Esophagus (tissue), 2 donors: Measurements from ENCODE around the gene OR2T8. TPM values are rescaled to one million over a fixed set of nuclear protein-coding genes. Genes with fewer than 3 reads are reported as not detected.

Source experiments
- H3K27ac ChIP-seq, 2 donors: one replicate each; pipeline ENCODE4 v1.5.1; 2013; ENCODE audit warnings: low read depth in 2 of 2, mild to moderate bottlenecking in 2 of 2, inconsistent platforms in 1 of 2, low read length in 1 of 2, moderate library complexity in 1 of 2
- H3K27me3 ChIP-seq, 2 donors: one replicate each; pipeline ENCODE4 v1.6.1; 2013; ENCODE audit warnings: low read length in 2 of 2, control low read depth in 1 of 2, mild to moderate bottlenecking in 1 of 2; ENCODE audit not compliant: insufficient read depth in 2 of 2, control insufficient read depth in 1 of 2
- H3K36me3 ChIP-seq, 2 donors: one replicate each; pipeline ENCODE4 v1.6.1; 2013; ENCODE audit warnings: low read length in 1 of 2; ENCODE audit not compliant: control insufficient read depth in 2 of 2, insufficient read depth in 2 of 2
- H3K4me1 ChIP-seq, 2 donors: one replicate each; pipeline ENCODE4 v1.6.1; 2013; ENCODE audit warnings: low read length in 1 of 2; ENCODE audit not compliant: control insufficient read depth in 2 of 2, insufficient read depth in 2 of 2
- H3K4me3 ChIP-seq, 2 donors: one replicate each; pipeline ENCODE4 v1.5.1; 2013; ENCODE audit warnings: low read length in 2 of 2, mild to moderate bottlenecking in 2 of 2, low read depth in 1 of 2, moderate library complexity in 1 of 2
- H3K9me3 ChIP-seq, 2 donors: one replicate each; pipeline ENCODE4 v1.6.1; 2013; ENCODE audit warnings: mild to moderate bottlenecking in 2 of 2, low read depth in 1 of 2, low read length in 1 of 2, moderate library complexity in 1 of 2; ENCODE audit not compliant: control insufficient read depth in 2 of 2, insufficient read depth in 1 of 2
- WGBS, 2 donors: extraction: QIAGEN DNeasy Blood & Tissue Kit; methylation state at CpG; one replicate each; pipeline ENCODE4 v1.1.7; 2013; 5-methylcytosine and 5-hydroxymethylcytosine counted together
- polyA plus RNA-seq, 2 donors: library from polyadenylated mRNA; stranded (reverse); fragments of 200-250 nt; gene quantifications; one replicate each; pipeline ENCODE4 v1.2.3, GENCODE V29; 2013
- donor health status: healthy with polysubstance abuse.
- donor health status: Bipolar disorder and iron deficiency.

OR2T8 gene
- polyA plus RNA-seq, 2 donors = not detected

DNA sequence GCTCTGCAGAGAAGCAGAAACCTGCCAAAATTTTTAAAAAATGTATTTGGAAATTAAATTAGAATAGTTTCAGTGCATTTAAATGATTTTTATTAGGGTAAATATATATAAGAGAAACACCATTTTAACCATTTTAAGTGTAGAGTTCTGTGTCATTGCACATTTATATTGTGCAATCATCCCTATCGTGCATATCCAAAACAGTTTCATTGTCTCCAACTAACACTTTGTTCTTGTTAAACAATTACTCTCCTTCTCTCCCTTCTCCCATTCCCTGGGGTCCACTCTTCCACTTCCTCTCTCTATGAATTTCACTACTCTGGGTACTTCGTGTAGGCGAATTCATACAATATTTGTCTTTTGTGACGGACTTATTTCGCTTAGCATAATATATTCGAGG, 22.6 kb downstream of the OR2T8 start:
- H3K4me3 ChIP-seq = no peak overlapping the region
- H3K27me3 ChIP-seq = no peaks in the 10 kb centered on the region
- no peaks in the 10 kb centered on the region for H3K4me1 ChIP-seq
- WGBS, 2 donors = 76 to 79% methylated on average over 6 of the region's 6 CpGs
- H3K36me3 ChIP-seq = no peaks in the 10 kb centered on the region
- no peak overlapping the region for H3K27ac ChIP-seq
- no peaks in the 10 kb centered on the region for H3K9me3 ChIP-seq

DNA sequence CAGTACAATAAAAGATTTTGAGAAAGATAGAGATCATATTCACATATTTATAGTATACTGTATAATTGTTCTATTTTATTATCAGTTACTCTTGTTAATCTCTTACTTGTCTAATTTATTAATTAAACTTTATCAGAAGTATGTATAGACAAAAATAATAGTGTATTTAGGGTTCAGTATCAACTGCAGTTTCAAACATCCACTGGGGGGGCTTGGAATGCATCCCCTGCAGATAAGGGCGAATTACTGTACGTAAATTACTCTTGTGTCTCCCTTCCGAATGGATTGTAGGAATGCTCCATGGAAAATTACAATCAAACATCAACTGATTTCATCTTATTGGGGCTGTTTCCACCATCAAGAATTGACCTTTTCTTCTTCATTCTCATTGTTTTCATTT, 28.5 kb downstream of the OR2T8 start, which contains the start of gene OR2L8:
Gene OR2L8, plus strand, starts transcription at position 301 of the 400 bp plus-strand sequence. Its CDS starts 0 bp downstream, at position 301.
- Histone ChIP-seq H3K27me3 (no peaks in the 10 kb centered on the region), H3K4me3 (no peak within 1 kb of the TSS), H3K4me1 (no peaks in the 10 kb centered on the region), H3K9me3 (no peaks in the 10 kb centered on the region), H3K36me3 (no peaks in the 10 kb centered on the region), H3K27ac (no peak within 1 kb of the TSS)
- 84 to 86% methylated on average over 3 of the region's 3 CpGs for WGBS, 2 donors

DNA sequence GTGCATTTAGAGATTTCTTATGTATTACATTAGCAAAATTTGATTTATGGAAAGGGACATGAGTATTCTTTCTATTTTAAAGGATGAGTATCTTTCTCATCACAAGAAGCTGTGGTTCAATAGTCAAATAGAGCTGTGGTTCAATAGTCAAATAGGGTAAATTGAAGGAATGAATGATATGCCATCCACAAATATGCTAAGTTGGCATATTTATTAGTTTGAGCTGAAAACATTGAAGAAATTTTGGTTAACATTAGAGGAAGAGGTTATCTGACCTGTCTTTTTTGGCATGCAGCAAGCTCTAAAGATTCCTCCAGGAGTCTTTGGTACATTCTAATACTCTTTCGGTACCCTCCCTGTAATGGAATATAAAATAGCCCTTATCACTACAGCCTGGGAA, 33.4 kb downstream of the OR2T8 start:
- H3K27me3 ChIP-seq = no peaks in the 10 kb centered on the region
- no peak overlapping the region for H3K4me3 ChIP-seq
- no peaks in the 10 kb centered on the region for H3K4me1 ChIP-seq
- 91 to 93% methylated on average over 1 of the region's 1 CpG for WGBS, 2 donors
- H3K36me3 ChIP-seq = no peaks in the 10 kb centered on the region
- H3K9me3 ChIP-seq = no peaks in the 10 kb centered on the region
- no peak overlapping the region for H3K27ac ChIP-seq

DNA sequence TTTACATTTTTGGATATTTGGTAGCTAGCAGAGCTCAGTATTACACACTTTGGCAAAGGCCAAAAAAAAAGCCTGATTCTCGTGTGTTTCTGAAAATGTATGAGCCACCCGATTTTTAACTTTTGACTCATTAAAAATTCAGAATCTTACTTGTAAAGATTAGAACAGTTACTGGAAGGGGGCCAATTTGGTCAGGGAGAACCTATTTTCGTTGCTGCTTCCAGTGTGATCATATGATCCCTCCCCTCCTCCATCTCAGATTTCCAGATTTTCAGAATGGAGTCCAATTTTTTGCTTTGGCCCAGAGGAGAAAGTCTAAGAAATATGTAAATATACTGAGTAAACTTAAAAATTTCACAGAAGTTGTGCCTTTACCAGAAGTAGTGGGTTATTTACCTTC, 41.7 kb downstream of the OR2T8 start:
- no peaks in the 10 kb centered on the region for H3K4me1 ChIP-seq
- 15 to 20% methylated on average over 3 of the region's 3 CpGs for WGBS, 2 donors
- H3K4me3 ChIP-seq = no peak overlapping the region
- H3K27ac ChIP-seq = no peak overlapping the region
- no peaks in the 10 kb centered on the region for H3K9me3 ChIP-seq
- no peaks in the 10 kb centered on the region for H3K27me3 ChIP-seq
- H3K36me3 ChIP-seq = no peaks in the 10 kb centered on the region

DNA sequence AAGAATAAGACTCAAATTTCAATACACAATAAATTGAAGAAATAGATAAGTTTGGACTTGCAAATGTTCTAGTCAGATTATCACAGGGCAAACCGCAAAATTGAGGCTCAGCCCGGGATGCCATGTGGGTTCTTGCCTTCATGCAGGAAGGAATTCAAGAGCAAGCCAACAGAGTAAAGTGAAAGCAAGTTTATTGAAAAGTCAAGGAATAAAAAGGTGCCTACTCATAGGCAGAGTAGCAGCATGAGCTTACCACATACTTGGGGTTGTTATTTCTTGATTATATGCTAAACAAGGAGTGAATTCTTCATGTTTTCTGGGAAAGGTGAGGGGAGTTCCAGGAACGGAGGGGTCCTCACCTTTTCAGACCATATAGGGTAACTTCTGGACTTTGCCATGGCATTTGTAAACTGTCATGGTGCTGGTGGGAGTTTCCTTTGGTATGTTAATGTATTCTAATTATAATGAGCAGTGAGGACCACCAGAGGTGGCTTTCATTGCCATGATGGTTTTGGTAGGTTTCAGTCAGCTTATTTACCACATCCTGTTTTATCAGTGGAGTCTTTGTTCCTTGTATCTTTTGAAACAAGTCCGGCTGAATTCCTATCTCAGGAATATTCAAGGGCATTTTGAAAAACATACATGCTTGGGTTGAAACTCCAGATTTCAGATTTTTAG, 43.0 kb downstream of the OR2T8 start:
- Histone ChIP-seq H3K36me3 (no peaks in the 10 kb centered on the region), H3K27ac (no peak overlapping the region), H3K4me1 (no peaks in the 10 kb centered on the region), H3K9me3 (no peaks in the 10 kb centered on the region), H3K27me3 (no peaks in the 10 kb centered on the region), H3K4me3 (no peak overlapping the region)
- 56 to 64% methylated on average over 4 of the region's 4 CpGs for WGBS, 2 donors

DNA sequence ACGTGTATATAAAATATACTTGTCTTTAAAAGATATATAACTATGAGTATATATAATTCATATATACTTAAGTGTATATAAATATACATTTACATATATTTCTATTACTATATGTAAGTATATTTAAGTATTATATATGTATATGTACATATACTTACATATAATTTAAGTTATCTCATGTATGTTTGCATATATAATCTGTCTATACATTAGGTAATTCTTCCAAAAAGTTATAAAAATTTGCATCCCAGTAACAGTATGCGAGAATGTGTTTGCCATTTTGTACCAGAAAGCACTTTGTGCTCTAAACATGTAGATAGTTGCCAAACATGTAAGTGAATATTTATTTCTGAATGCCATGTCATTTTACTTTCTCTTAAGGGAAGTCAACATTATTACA, 44.9 kb downstream of the OR2T8 start, which contains the start of gene OR2AK2:
Gene OR2AK2, plus strand, starts transcription at position 301 of the 400 bp plus-strand sequence. CDS start 144 bp downstream, outside the sequence.
- Histone ChIP-seq H3K27me3 (no peaks in the 10 kb centered on the region), H3K27ac (no peak within 1 kb of the TSS), H3K4me3 (no peak within 1 kb of the TSS), H3K4me1 (no peaks in the 10 kb centered on the region), H3K36me3 (no peaks in the 10 kb centered on the region), H3K9me3 (no peaks in the 10 kb centered on the region)
- WGBS, 2 donors = 80 to 85% methylated on average over 2 of the region's 2 CpGs

DNA sequence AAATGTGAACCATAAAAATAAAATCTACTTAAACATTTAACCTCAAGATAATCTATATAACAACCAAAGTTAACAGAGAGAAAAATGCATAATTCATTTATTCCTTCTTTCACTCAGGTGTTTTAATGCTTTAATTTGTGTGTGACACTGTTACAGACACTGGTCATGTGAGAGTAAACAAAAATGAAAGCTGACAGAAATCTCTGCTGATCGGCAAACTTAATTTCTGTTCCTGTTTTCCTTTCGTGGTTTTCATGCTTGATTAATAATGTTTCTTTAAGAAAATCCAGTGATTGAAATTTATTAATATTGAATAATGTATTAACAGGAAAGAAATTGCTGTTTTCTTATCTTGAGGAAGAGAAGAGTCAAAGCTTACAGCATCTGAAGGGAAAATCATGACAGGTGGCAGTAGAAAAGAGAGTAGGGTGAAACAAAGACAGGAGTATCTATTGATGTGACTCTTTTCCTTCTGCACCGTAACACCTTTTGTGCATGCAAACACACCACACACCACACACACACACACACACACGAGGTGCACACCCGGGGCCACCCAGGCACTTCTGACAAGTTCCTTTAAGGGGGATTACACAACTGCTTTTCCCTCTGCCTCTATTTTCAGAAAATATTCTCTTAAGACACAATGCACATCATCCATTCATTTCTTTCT, 46.6 kb downstream of the OR2T8 start:
- no peak overlapping the region for H3K27ac ChIP-seq
- WGBS, 2 donors = 49 to 68% methylated on average over 5 of the region's 5 CpGs
- no peaks in the 10 kb centered on the region for H3K4me1 ChIP-seq

More for the DNA sequence above, 46.6 kb downstream of the OR2T8 start:
- Histone ChIP-seq H3K4me3 (no peak overlapping the region), H3K27me3 (no peaks in the 10 kb centered on the region), H3K9me3 (no peaks in the 10 kb centered on the region), H3K36me3 (no peaks in the 10 kb centered on the region)

Other genes with a start within 250 kb of the OR2T8 start
- gene OR13G1, start 240.5 kb upstream of the OR2T8 start, polyA plus RNA-seq = not detected
- gene OR6F1, start 203.6 kb upstream of the OR2T8 start, polyA plus RNA-seq = not detected
- not detected for gene OR14K1, start 181.6 kb upstream of the OR2T8 start, polyA plus RNA-seq
- not detected for gene OR14A2, start 172.1 kb upstream of the OR2T8 start, polyA plus RNA-seq
- not detected for gene OR1C1, start 159.7 kb upstream of the OR2T8 start, polyA plus RNA-seq
- not detected for gene OR14A16, start 96.1 kb upstream of the OR2T8 start, polyA plus RNA-seq
- not detected for gene OR11L1, start 78.4 kb upstream of the OR2T8 start, polyA plus RNA-seq
- under 1 TPM in 1 of 2 donors, not detected in 1; 0.15 TPM for gene TRIM58, start 63.1 kb upstream of the OR2T8 start, polyA plus RNA-seq
- under 1 TPM in 1 of 2 donors, not detected in 1; 0.12 TPM for gene OR2W3, start 24.7 kb upstream of the OR2T8 start, polyA plus RNA-seq
- not detected for gene OR2AJ1, start 4.6 kb downstream of the OR2T8 start, polyA plus RNA-seq
- not detected for gene OR2L8, start 28.6 kb downstream of the OR2T8 start, polyA plus RNA-seq
- not detected for gene OR2AK2, start 45.0 kb downstream of the OR2T8 start, polyA plus RNA-seq
- not detected for gene OR2L5, start 93.4 kb downstream of the OR2T8 start, polyA plus RNA-seq
- gene OR2L2, start 109.8 kb downstream of the OR2T8 start, polyA plus RNA-seq = not detected
- not detected for gene OR2L3, start 126.6 kb downstream of the OR2T8 start, polyA plus RNA-seq
- not detected for gene OR2L13, start 174.9 kb downstream of the OR2T8 start, polyA plus RNA-seq
- gene OR2M5, start 224.9 kb downstream of the OR2T8 start, polyA plus RNA-seq = not detected